SK-N-SH treated with all-trans-retinoic acid at 6 μM for 48 hours (cell line): ENCODE measurements around the gene DMP1.

ENCODE experiments used
- ATAC-seq: fragments of 200-7000 bp; cut with Tn5 transposase; 3 replicates; pipeline ENCODE4 v1.9.1; 2020; ENCODE audit warnings: mild to moderate bottlenecking, moderate library complexity
- ARNTL ChIP-seq: fragments of 450-650 bp; formaldehyde crosslinking; IDR thresholded peaks from 2 replicates; pipeline ENCODE4 v1.5.0; 2020; ENCODE audit warnings: low read depth, mild to moderate bottlenecking, moderate library complexity, borderline replicate concordance
- BACH2 ChIP-seq: fragments of 250-450 bp; sonication (Bioruptor Pico); IDR thresholded peaks from 2 replicates; pipeline ENCODE4 v1.9.0; 2021; ENCODE audit warnings: mild to moderate bottlenecking, borderline replicate concordance
- CSDC2 ChIP-seq: fragments of 250-450 bp; sonication (Bioruptor Pico); IDR thresholded peaks from 2 replicates; pipeline ENCODE4 v1.5.0; 2020; ENCODE audit warnings: mild to moderate bottlenecking, moderate library complexity
- ESRRG ChIP-seq: fragments of 250-450 bp; sonication (Bioruptor Pico); IDR thresholded peaks from 2 replicates; pipeline ENCODE4 v1.6.1; 2021; ENCODE audit warnings: mild to moderate bottlenecking
- GLIS3 ChIP-seq: fragments of 250-450 bp; sonication (Bioruptor Pico); IDR thresholded peaks from 2 replicates; pipeline ENCODE4 v1.5.0; 2020; ENCODE audit warnings: mild to moderate bottlenecking, moderate library complexity
- ISL1 ChIP-seq: fragments of 250-450 bp; sonication (Bioruptor Pico); IDR thresholded peaks from 2 replicates; pipeline ENCODE4 v2.1.2; 2022; ENCODE audit warnings: mild to moderate bottlenecking, moderate library complexity
- OSR1 ChIP-seq: fragments of 250-450 bp; sonication (Bioruptor Pico); IDR thresholded peaks from 2 replicates; pipeline ENCODE4 v1.8.0; 2022; ENCODE audit warnings: moderate library complexity, mild to moderate bottlenecking, inconsistent platforms
- PPARA ChIP-seq: fragments of 250-450 bp; sonication (Bioruptor Pico); IDR thresholded peaks from 2 replicates; pipeline ENCODE4 v1.5.0; 2020; ENCODE audit warnings: mild to moderate bottlenecking, borderline replicate concordance
- RARB ChIP-seq: fragments of 250-450 bp; sonication (Bioruptor Pico); IDR thresholded peaks from 2 replicates; pipeline ENCODE4 v1.8.0; 2021; ENCODE audit warnings: mild to moderate bottlenecking, moderate library complexity
- SNAI2 ChIP-seq: fragments of 250-450 bp; sonication (Bioruptor Pico); IDR thresholded peaks from 2 replicates; pipeline ENCODE4 v1.5.0; 2020; ENCODE audit warnings: mild to moderate bottlenecking, moderate library complexity
- TCF4 ChIP-seq: fragments of 250-450 bp; sonication (Bioruptor Pico); IDR thresholded peaks from 2 replicates; pipeline ENCODE4 v1.8.0; 2021; ENCODE audit warnings: mild to moderate bottlenecking, moderate library complexity, borderline replicate concordance
- ZC3H10 ChIP-seq: fragments of 250-450 bp; sonication (Bioruptor Pico); IDR thresholded peaks from 2 replicates; pipeline ENCODE4 v1.5.1; 2021; ENCODE audit warnings: mild to moderate bottlenecking, moderate library complexity
- ZFP3 ChIP-seq: fragments of 250-450 bp; sonication (Bioruptor Pico); IDR thresholded peaks from 2 replicates; pipeline ENCODE4 v1.5.0; 2020; ENCODE audit warnings: mild to moderate bottlenecking, moderate library complexity
- ZFP30 ChIP-seq: fragments of 450-650 bp; formaldehyde crosslinking; IDR thresholded peaks from 2 replicates; pipeline ENCODE4 v1.5.0; 2022; ENCODE audit warnings: mild to moderate bottlenecking, moderate library complexity
- ZNF565 ChIP-seq: fragments of 450-650 bp; formaldehyde crosslinking; conservative IDR thresholded peaks from 2 replicates; pipeline ENCODE4 v1.5.0; 2020; ENCODE audit warnings: low read depth, mild to moderate bottlenecking, moderate library complexity
- ZNF70 ChIP-seq: fragments of 450-650 bp; formaldehyde crosslinking; IDR thresholded peaks from 2 replicates; pipeline ENCODE4 v1.5.0; 2020; ENCODE audit warnings: mild to moderate bottlenecking, moderate library complexity
- ZNF8 ChIP-seq: fragments of 450-650 bp; formaldehyde crosslinking; IDR thresholded peaks from 2 replicates; pipeline ENCODE4 v1.5.0; 2020; ENCODE audit warnings: mild to moderate bottlenecking, moderate library complexity
- TF ChIP-seq, protein P1 (sequence below): fragments of 250-450 bp; sonication (Bioruptor Pico); IDR thresholded peaks from 2 replicates; pipeline ENCODE4 v1.8.0; 2020; ENCODE audit warnings: mild to moderate bottlenecking, moderate library complexity, borderline replicate concordance
- TF ChIP-seq, protein P2 (sequence below): fragments of 250-450 bp; sonication (Bioruptor Pico); IDR thresholded peaks from 2 replicates; pipeline ENCODE4 v1.5.1; 2021; ENCODE audit warnings: mild to moderate bottlenecking, moderate library complexity
- TF ChIP-seq, protein P3 (sequence below): fragments of 250-450 bp; sonication (Bioruptor Pico); IDR thresholded peaks from 2 replicates; pipeline ENCODE4 v1.5.1; 2020; ENCODE audit warnings: low read depth, mild to moderate bottlenecking, moderate library complexity
- TF ChIP-seq, protein P4 (sequence below): fragments of 250-450 bp; sonication (Bioruptor Pico); IDR thresholded peaks from 2 replicates; pipeline ENCODE4 v1.5.0; 2020; ENCODE audit warnings: mild to moderate bottlenecking, moderate library complexity
- TF ChIP-seq, protein P5 (sequence below): fragments of 250-450 bp; sonication (Bioruptor Pico); IDR thresholded peaks from 2 replicates; pipeline ENCODE4 v1.8.0; 2021; ENCODE audit warnings: low read depth, mild to moderate bottlenecking, moderate library complexity, borderline replicate concordance

Gene DMP1

DNA sequence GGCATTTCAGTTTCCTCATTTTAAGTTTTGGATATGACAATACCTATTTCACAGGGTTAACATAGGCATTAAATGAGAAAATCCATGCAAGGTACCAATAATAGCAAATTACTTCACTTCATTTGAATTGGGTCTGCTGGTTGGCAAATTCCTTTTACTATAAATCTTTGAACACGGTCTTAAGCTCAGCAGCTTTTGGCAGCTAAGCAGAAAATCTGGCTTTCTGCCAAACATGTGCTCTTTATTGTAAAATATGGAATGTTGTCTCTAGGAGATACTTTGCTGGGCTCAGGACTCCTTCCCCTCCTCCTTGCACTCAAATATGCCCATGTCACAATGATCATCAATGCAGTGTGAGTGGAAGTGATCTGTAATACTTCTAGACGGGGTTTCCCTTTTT is 16.8 kb upstream of the DMP1 start:
- ATAC-seq = peak; percentile 93

DNA sequence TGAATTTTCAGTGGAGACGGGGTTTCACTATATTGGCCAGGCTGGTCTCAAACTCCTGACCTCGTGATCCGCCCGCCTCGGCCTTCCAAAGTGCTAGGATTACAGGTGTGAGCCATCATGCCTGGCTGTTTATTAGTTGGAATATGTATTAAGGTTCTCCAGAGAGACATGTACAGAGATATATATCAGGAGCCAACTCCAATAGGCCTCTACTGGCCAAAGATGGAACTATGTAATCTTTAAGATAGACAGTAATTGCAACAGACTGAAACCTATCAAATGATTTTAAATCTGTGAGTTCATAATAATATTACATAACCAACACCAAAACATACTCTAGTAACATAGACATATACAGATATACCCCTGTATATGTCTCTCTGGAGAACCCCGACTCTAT is 5.8 kb upstream of the DMP1 start:
- no peak for TF ChIP-seq GLIS3
- TF ChIP-seq ESRRG (CRISPR knock-in tag) = no peak
- no peak for TF ChIP-seq CSDC2
- no peak for TF ChIP-seq OSR1 (CRISPR knock-in tag)
- no peak for TF ChIP-seq ZNF8 (CRISPR knock-in tag)
- TF ChIP-seq ZFP3 = no peak
- TF ChIP-seq ISL1 (CRISPR knock-in tag) = no peak
- ATAC-seq = 0 out of 3 replicates have a peak, but pooled peaks have one; percentile 35

More for the DNA sequence above, 16.8 kb upstream of the DMP1 start:
- TF ChIP-seq SNAI2 (CRISPR knock-in tag) (no peak), ZNF70 (CRISPR knock-in tag) (no peak), ZFP3 (no peak), OSR1 (CRISPR knock-in tag) (no peak), GLIS3 (no peak), RARB (CRISPR knock-in tag) (no peak), ESRRG (CRISPR knock-in tag) (no peak), ZNF8 (CRISPR knock-in tag) (no peak), CSDC2 (no peak), ISL1 (CRISPR knock-in tag) (peak; percentile 59), BACH2 (CRISPR knock-in tag) (no peak), ZNF565 (CRISPR knock-in tag) (no peak), TCF4 (CRISPR knock-in tag) (0 out of 2 replicates have a peak, but pooled peaks have one; percentile 21)
- TF ChIP-seq, protein P1, sequence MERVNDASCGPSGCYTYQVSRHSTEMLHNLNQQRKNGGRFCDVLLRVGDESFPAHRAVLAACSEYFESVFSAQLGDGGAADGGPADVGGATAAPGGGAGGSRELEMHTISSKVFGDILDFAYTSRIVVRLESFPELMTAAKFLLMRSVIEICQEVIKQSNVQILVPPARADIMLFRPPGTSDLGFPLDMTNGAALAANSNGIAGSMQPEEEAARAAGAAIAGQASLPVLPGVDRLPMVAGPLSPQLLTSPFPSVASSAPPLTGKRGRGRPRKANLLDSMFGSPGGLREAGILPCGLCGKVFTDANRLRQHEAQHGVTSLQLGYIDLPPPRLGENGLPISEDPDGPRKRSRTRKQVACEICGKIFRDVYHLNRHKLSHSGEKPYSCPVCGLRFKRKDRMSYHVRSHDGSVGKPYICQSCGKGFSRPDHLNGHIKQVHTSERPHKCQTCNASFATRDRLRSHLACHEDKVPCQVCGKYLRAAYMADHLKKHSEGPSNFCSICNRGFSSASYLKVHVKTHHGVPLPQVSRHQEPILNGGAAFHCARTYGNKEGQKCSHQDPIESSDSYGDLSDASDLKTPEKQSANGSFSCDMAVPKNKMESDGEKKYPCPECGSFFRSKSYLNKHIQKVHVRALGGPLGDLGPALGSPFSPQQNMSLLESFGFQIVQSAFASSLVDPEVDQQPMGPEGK = no peak
- TF ChIP-seq, protein P2, sequence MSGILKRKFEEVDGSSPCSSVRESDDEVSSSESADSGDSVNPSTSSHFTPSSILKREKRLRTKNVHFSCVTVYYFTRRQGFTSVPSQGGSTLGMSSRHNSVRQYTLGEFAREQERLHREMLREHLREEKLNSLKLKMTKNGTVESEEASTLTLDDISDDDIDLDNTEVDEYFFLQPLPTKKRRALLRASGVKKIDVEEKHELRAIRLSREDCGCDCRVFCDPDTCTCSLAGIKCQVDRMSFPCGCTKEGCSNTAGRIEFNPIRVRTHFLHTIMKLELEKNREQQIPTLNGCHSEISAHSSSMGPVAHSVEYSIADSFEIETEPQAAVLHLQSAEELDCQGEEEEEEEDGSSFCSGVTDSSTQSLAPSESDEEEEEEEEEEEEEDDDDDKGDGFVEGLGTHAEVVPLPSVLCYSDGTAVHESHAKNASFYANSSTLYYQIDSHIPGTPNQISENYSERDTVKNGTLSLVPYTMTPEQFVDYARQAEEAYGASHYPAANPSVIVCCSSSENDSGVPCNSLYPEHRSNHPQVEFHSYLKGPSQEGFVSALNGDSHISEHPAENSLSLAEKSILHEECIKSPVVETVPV (CRISPR knock-in tag) = no peak
- TF ChIP-seq, protein P3, sequence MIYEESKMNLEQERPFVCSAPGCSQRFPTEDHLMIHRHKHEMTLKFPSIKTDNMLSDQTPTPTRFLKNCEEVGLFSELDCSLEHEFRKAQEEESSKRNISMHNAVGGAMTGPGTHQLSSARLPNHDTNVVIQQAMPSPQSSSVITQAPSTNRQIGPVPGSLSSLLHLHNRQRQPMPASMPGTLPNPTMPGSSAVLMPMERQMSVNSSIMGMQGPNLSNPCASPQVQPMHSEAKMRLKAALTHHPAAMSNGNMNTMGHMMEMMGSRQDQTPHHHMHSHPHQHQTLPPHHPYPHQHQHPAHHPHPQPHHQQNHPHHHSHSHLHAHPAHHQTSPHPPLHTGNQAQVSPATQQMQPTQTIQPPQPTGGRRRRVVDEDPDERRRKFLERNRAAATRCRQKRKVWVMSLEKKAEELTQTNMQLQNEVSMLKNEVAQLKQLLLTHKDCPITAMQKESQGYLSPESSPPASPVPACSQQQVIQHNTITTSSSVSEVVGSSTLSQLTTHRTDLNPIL (CRISPR knock-in tag) = no peak
- TF ChIP-seq, protein P4, sequence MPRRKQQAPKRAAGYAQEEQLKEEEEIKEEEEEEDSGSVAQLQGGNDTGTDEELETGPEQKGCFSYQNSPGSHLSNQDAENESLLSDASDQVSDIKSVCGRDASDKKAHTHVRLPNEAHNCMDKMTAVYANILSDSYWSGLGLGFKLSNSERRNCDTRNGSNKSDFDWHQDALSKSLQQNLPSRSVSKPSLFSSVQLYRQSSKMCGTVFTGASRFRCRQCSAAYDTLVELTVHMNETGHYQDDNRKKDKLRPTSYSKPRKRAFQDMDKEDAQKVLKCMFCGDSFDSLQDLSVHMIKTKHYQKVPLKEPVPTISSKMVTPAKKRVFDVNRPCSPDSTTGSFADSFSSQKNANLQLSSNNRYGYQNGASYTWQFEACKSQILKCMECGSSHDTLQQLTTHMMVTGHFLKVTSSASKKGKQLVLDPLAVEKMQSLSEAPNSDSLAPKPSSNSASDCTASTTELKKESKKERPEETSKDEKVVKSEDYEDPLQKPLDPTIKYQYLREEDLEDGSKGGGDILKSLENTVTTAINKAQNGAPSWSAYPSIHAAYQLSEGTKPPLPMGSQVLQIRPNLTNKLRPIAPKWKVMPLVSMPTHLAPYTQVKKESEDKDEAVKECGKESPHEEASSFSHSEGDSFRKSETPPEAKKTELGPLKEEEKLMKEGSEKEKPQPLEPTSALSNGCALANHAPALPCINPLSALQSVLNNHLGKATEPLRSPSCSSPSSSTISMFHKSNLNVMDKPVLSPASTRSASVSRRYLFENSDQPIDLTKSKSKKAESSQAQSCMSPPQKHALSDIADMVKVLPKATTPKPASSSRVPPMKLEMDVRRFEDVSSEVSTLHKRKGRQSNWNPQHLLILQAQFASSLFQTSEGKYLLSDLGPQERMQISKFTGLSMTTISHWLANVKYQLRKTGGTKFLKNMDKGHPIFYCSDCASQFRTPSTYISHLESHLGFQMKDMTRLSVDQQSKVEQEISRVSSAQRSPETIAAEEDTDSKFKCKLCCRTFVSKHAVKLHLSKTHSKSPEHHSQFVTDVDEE = no peak
- TF ChIP-seq, protein P5, sequence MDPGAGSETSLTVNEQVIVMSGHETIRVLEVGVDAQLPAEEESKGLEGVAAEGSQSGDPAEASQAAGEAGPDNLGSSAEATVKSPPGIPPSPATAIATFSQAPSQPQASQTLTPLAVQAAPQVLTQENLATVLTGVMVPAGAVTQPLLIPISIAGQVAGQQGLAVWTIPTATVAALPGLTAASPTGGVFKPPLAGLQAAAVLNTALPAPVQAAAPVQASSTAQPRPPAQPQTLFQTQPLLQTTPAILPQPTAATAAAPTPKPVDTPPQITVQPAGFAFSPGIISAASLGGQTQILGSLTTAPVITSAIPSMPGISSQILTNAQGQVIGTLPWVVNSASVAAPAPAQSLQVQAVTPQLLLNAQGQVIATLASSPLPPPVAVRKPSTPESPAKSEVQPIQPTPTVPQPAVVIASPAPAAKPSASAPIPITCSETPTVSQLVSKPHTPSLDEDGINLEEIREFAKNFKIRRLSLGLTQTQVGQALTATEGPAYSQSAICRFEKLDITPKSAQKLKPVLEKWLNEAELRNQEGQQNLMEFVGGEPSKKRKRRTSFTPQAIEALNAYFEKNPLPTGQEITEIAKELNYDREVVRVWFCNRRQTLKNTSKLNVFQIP = no peak

DNA sequence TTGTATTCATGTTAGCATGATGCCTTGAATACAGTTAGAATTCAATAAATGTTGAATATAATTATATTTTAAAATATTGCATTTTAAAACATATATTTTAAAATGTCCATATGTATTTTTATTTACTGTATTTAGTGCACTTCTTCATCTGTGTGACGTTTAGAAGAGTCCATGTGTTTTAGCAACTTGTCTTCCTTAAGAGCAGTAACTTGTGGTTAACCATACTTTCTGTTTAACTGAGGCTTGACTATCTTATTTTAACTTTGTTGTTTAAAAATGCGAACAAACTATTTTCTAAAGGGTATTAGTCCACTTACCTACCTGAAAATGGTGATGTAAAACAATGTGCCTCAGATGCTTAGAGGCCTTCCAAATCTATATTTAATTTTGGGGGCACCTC is 858 bp downstream of the DMP1 start:
- no peak for ATAC-seq
- TF ChIP-seq ARNTL (CRISPR knock-in tag) = no peak
- TF ChIP-seq OSR1 (CRISPR knock-in tag) = no peak
- TF ChIP-seq CSDC2 = no peak
- no peak for TF ChIP-seq GLIS3
- no peak for TF ChIP-seq ZNF8 (CRISPR knock-in tag)
- TF ChIP-seq, all 23 proteins: peak for 0

DNA sequence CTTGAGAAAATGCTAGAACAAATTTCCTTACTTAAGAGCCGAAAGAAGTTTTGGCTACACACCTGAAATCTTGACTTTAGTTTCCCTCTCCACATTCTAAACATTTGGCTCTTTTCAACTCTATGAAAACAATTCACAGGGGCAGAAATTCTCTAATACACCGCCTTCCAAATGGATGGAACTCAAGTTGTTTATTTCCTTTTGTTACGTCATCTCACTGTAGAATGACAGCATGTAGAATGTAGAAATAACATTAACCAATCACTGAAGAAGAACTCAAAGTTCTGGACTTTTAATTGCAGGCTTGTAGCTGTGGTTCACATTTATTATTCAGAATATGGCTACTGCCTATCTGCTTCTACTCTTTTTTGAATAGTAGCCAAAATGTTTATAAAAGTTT is 1.9 kb downstream of the DMP1 start:
- no peak for ATAC-seq
- TF ChIP-seq ZFP3 (no peak), ZFP30 (CRISPR knock-in tag) (no peak), ZNF70 (CRISPR knock-in tag) (no peak), GLIS3 (no peak), ESRRG (CRISPR knock-in tag) (no peak), PPARA (CRISPR knock-in tag) (no peak), ZC3H10 (CRISPR knock-in tag) (no peak)
